ENCODE measurements around the gene BEST4.
"Not testable (repeated sequence)": the region's sequence is repeated elsewhere in the genome, so short reads cannot be mapped to it uniquely, and the experiment has no call there.

Gene BEST4

DNA sequence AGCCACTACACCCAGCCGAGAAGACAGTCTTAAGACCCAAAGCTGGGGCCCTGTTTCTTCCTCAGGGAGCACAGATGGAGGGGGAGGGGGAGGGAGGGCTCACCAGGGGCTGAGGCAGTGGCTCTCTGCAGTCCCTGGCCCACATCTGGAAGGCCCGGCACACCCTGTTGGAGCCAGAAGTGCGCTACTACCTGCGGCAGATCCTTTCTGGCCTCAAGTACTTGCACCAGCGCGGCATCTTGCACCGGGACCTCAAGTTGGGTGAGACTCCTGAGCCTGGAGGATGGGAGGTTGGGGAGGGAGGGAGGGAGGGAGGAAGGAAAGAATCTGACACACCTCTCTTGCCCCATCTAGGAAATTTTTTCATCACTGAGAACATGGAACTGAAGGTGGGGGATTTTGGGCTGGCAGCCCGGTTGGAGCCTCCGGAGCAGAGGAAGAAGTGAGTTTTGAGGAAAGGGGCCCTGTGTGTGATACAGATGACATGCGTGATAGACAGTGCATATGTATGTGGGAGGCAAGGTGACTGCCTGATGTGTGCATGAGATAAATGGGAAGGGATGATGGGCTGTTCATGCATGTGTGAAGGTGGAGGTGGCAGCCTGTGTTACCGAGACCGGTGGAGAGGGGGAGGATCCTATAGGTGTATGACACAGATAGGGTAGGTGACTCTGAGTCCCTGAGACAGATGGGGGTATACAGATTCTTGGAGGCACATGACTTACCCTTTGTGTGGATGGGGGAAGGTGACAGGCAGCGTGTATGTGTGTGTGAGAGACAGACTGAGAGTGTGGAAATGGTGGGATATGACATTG lies 13.7 kb upstream of the BEST4 start:
- no peak for DNase-seq

DNA sequence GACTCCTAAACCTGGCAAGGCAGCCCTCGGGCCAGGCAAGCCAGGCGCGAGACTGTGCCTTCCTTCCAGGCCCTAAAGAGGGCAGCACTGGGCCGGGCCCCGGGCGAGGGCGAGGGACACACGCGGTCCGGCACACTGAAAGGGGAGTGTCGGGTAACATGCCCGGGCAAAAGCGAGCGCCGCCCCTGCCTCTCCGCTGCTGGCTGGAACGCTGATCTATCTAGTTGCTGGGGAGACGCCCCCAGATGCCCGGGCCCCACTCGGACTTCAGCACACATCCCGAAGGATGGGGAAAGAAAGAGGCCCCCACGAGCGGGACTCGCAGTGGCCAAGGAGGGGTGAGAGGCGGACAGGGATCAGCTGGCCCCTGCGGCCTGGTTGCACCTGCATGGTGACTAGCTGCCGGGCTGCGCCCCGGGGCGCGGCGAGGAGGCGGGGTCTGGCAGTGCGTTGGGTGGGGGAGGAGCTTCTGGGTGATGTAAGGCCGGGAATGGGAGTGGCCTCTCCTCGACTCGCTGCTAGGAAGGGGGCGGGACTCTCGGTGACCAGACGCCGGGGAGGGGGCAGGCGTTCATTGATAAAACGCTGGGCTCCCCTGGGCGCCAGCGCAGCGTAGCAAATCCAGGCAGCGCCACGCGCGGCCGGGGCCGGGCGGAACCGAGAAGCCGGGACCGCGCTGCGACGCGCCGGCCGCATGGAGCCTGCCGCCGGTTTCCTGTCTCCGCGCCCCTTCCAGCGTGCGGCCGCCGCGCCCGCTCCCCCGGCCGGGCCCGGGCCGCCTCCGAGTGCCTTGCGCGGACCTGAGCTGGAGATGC lies 12.0 kb upstream of the BEST4 start, which contains the start of gene PLK3:
TSS of gene PLK3 (plus strand) at position 608 of the 815 bp plus-strand sequence. CDS start at position 695, 87 bp downstream.
- DNase-seq, result peak; percentile 96

DNA sequence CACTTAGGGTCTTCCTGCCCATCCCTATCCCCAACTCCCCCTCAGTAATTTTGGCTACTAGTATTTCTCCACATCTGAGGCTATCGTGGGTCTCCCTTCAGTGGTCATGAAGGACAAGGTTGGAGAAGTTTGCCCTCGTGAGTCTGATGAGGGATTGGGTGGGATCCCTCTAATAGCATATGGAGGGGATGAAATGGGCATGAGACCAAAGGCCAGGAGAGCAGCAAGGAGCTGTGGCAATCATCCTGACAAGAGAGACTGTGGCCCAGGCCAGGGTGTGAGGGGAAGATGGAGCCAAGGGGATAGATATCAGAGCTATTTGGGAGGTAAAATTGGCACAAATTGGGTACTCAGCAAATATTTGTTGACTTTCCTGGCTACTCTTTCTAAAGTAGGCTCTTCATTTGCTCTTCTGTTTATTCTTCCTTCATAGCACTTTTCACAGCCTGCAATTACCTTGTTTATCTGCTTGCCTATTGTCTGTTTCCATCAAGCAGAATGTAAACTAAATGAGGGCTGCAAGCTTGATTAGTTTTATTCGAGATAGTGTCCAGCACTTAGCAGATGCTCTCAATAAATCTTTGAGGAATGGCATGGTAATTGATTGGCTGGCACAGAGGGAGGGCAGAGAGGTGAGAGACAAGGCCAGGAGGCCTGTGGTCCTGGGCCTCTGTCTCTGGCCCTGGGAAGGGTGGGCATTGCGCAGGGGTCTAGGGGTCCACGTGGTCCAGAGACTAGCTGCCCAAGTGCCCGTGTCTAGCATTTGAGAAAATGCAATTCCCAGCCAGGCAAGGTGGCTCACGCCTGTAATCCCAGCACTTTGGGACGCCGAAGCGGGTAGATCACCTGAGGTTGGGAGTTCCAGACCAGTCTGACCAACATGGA lies 10.8 kb upstream of the BEST4 start:
- DNase-seq, result no peak

- not testable (repeated sequence) for DNase-seq
Measured at GRCh38 chr1:44797886-44798285, 9.9 kb upstream of the BEST4 start.

- DNase-seq, result no peak
Measured at GRCh38 chr1:44792736-44793502, 4.9 kb upstream of the BEST4 start.

GRCh38 chr1:44790968-44791801 lies 3.2 kb upstream of the BEST4 start:
- no peak for DNase-seq

- no peak for DNase-seq
Measured at GRCh38 chr1:44787506-44787905, 464 bp downstream of the BEST4 start.

DNA sequence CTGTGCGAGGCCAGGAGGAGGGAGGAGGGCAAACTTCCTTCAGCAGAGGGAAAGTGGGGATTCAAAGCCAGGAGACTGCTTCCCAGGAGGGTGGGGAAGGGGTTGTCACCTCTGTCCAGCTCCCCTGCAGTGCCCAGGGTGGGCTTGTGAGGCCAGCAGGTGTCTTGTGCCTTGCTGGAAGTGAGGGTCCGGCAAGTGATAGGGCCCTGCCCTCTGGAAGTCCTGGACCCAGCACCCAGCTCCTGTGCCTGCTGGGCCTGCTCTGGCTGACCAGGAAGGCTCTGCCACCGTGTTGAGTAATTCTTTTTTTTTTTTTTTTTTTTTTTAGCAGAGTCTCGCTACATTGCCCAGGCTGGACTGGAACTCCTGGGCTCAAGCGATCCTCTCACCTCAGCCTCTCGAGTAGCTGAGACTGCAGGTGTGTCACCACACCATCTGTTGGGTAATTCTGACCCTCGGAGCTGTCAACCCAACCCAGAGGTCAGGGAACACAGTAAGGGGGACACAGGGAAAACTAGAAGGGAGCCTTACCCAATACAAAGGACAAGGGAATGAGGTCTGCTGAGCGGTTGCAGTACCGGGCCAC lies 1.0 kb downstream of the BEST4 start:
- no peak for DNase-seq

DNA sequence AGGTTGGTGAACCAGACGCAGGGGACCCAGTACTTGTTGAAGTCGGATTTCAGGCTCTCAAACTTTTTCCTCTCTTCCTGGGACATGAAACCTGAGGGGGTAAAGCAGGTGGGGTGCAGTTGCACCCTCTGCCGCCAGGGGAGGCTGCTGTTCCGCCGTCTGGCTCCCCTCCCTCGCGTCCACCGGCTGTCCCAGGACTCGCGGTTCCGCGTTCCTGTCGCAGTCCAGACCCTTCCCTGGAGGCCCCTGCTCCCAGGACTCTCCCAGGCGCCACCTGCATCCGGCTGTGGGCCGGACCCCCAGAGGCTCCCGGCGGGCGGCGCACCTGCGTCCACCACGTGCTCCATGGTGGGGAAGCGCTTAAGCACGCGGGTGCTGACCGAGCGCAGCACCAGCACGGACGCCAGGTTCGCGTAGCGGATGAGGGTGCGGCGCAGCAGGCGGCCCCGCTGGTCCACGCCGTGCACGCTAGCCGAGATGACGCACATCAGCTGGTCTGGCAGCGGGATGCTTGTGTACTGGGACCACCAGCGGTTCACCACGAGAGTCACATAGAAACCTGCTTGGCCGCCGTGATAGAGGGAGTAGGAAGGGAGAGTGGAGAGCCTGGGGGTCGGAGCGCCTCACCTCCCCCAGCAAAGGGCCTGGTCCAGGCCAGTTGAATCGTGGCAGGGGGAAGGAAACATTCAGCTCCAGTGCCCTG lies 1.7 kb downstream of the BEST4 start:
- no peak for DNase-seq

DNA sequence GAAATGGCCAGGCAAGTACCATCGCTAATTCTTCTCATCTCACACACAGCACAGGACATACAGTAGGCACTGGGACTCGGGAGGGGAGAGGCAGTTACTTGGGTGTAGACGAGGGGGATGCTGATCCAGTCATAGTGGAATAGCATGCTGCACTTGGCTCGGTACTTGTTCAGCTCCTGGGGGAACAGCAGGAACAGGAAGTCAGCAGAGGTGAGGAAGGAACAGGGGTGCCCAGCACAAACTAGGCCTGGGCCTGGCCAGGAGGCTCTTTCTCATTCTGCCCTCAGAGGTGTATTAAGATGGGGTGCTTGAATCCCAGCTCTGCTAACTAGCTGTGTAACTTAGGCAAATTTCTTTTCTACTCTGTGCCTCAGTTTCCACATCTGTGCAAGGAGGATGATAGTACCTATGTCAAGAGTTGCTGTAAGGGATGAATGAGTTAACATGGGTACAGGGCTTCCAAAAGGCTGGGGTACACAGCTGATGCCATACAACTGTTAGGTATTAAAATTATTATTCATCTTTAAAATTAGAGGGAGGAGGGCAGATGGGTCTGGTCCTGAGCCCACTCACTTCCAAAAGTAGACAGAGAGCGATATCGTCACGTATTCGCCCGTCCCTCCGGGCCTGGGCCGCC lies 2.4 kb downstream of the BEST4 start:
- DNase-seq, result no peak

- no peak for DNase-seq
Measured at GRCh38 chr1:44785029-44785380, 3.0 kb downstream of the BEST4 start.

GRCh38 chr1:44784094-44785028 lies 3.6 kb downstream of the BEST4 start:
- DNase-seq, result no peak

- DNase-seq, result no peak
Measured at GRCh38 chr1:44783697-44784093, 4.3 kb downstream of the BEST4 start.

DNA sequence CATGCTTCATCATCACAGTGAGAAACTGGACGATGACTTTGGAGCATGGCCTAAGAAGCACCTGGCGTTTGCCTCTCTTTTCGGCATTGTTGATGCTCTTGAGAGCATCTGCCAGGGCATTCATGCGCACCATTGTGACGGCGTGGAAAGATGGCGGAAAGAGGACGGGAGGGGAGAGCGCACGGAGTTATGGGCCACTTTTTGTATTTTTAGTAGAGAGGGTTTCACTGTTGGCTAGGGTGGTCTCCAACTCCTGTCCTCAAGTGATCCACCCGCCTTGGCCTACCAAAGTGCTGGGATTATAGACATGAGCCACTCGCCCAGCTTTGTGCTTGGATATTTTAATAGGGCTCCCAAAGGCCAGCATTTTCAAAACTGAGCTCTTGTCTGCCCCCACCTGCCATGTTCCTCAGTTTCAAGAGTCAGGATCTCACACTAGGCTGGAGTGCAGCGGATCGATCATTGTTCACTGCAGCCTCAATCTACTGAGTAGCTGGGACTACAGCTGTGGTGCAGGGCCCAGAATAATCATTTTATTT lies 7.3 kb downstream of the BEST4 start:
- no peak for DNase-seq

DNA sequence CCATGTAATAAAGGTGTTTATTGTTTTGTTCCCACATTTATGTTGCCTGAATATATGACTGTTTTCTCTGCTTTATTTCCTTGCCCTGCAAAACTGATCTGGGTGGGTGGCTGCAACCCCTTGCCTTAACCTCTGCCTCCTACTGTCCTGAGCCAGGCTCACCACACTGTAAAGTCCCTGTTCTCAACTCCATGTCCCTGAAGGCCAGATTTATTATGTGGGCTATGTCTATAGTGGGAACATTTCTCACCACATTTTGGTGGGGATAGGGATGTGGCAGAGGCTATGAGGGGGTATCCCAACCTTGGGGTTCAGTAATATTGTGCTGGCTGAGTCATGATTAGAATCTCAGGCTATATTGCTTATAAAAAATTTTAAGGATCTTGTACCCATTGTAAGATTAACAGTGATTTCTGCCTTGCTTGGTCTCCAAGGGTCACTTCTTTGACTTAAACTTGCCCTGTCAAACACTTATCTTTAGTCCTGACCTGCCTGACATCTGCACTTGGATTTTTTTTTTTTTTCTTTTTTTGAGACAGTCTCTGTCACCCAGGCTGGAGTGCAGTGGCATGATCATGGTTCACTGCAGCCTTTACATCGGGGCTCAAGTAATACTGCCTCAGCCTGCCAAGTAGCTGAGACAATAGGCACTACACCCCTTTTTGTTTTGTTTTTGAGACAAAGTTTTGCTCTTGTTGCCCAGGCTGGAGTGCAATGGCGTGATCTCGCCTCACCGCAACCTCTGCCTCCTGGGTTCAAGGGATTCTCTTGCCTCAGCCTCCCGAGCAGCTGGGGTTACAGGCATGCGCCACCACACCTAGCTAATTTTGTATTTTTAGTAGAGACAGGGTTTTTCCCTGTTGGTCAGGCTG lies 9.0 kb downstream of the BEST4 start:
- no peak for DNase-seq

- no peak for DNase-seq
Measured at GRCh38 chr1:44777969-44778635, 9.9 kb downstream of the BEST4 start.

DNA sequence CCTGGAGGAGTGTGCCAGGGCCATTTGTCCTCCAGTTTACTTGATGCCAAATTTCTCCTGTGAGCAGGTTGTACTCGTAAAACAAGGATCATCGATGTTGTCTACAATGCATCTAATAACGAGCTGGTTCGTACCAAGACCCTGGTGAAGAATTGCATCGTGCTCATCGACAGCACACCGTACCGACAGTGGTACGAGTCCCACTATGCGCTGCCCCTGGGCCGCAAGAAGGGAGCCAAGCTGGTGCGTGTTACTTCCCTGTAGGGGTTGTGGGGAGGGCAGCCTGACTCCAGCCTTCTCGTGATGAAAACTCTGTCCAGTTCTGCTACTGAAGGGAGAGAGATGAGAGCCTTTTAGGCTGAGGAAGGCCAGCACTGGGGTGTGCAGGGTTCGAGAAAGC lies 10.4 kb downstream of the BEST4 start:
- no peak for DNase-seq
